ENCODE data around the gene MAST3. TPM values are rescaled to one million over a fixed set of nuclear protein-coding genes. Genes with fewer than 3 reads are reported as not detected.

MAST3 gene
- polyA plus RNA-seq, 1 experiment = 2.1 TPM

DNA sequence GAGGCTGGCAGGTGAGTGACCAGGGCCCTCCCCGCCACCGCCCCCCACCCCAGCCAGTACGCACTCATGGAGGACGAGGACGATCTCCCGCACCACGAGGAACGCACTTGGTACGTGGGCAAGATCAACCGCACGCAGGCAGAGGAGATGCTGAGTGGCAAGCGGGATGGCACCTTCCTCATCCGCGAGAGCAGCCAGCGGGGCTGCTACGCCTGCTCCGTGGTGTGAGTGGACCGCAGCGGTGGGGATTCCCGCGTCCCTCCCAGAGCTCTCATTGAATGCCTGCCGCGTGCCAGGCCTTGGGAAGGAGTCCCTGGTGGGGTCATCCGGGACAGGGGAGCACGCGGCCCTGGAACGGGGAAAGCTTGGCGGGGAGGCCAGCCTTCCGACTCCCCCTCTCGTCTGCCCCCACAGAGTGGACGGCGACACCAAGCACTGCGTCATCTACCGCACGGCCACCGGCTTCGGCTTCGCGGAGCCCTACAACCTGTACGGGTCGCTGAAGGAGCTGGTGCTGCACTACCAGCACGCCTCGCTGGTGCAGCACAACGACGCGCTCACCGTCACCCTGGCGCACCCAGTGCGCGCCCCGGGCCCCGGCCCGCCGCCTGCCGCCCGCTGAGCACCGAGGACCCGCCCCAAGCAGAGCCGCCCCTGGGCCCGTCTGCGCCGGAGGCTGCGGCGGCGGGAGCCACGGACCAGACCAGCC lies 71.2 kb downstream of the MAST3 start:
- DNase-seq (ENCODE audit: low read depth, low spot score) = no peak
- Histone ChIP-seq H3K27ac (ENCODE audit: low read depth, low read length) (no peak overlapping the region), H3K27me3 (ENCODE audit: control insufficient read depth, insufficient read depth, low read length) (no peaks in the 10 kb centered on the region), H3K4me3 (ENCODE audit: low read depth, low read length) (no peak overlapping the region), H3K9me3 (ENCODE audit: control insufficient read depth, insufficient read depth, low read length) (no peaks in the 10 kb centered on the region; the same call in 1 of the 2 replicates)
- ChIA-PET CTCF (interaction anchor here (0.7 to 1.2 kb wide), 3 partner anchors 23 to 94 kb away, joined by 3 to 4 read pairs (median 3); no protein-coding TSS in a partner anchor), POLR2A (interaction anchor here (0.9 kb wide), 1 partner anchor 113 kb away, joined by 3 read pairs; no protein-coding TSS in a partner anchor)
- no peak for TF ChIP-seq CTCF (IDR thresholded peaks at IDR 0.05; ENCODE audit: low read depth, low read length)

GRCh38 chr19:18170714-18171255 lies 73.2 kb downstream of the MAST3 start:
- TF ChIP-seq CTCF (IDR thresholded peaks at IDR 0.05; ENCODE audit: low read depth, low read length) = no peak
- Histone ChIP-seq H3K27ac (ENCODE audit: low read depth, low read length) (no peak overlapping the region), H3K27me3 (ENCODE audit: control insufficient read depth, insufficient read depth, low read length) (peaks cover 2% of the 10 kb centered on the region), H3K9me3 (ENCODE audit: control insufficient read depth, insufficient read depth, low read length) (no peaks in the 10 kb centered on the region; the same call in 1 of the 2 replicates), H3K4me3 (ENCODE audit: low read depth, low read length) (no peak overlapping the region)
- CTCF ChIA-PET = interaction anchor here (0.6 to 2.4 kb wide), 6 partner anchors 9 to 177 kb away, joined by 3 to 10 read pairs (median 4); no protein-coding TSS in a partner anchor
- POLR2A ChIA-PET = interaction anchor here (0.6 kb wide), 1 partner anchor 43 kb away, joined by 3 read pairs; no protein-coding TSS in a partner anchor
- DNase-seq (ENCODE audit: low read depth, low spot score) = no peak

DNA sequence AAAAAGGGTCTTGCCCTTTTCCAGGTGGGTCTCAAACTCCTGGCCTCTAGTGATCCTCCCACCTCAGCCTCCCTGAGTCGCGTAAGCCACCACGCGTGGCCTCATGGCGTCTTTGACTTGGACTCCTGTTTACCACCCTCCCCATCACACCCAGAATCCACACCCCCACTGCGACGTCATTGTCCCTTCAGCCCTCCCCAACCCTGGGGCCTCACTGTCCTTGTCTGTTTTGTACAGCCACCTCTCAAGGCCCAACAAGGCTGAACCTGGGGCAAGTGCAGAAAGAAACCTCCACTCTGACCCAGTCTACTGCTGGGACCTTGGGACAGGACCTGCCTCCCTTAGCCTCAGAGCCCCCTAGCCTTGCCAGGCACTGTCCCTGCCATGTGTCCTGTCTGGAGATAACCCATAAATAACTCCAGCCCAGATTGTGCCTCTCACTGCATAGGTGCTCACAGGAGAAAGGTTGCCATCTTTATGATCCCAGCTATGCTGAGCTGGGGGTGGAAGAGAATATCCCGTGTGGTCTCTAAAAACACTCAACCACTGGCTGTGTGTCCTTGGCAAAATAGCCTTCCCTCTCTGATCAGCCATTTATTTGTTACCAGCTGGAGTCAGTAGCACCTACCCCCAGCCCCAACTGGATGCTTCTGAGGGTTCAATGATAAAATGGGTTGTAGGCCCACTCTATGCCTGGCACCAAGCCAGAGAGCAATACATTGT lies 74.2 kb downstream of the MAST3 start:
- Histone ChIP-seq H3K27ac (ENCODE audit: low read depth, low read length) (no peak overlapping the region), H3K27me3 (ENCODE audit: control insufficient read depth, insufficient read depth, low read length) (peaks cover 5% of the 10 kb centered on the region), H3K9me3 (ENCODE audit: control insufficient read depth, insufficient read depth, low read length) (no peaks in the 10 kb centered on the region; the same call in 1 of the 2 replicates), H3K4me3 (ENCODE audit: low read depth, low read length) (no peak overlapping the region)
- DNase-seq (ENCODE audit: low read depth, low spot score) = no peak
- POLR2A ChIA-PET = interaction anchor here (0.6 kb wide), 1 partner anchor 29 kb away, joined by 3 read pairs; no protein-coding TSS in a partner anchor
- TF ChIP-seq CTCF (IDR thresholded peaks at IDR 0.05; ENCODE audit: low read depth, low read length) = no peak
- CTCF ChIA-PET = interaction anchor here (1.1 to 2.4 kb wide), 4 partner anchors 10 to 157 kb away, joined by 3 to 10 read pairs (median 4); no protein-coding TSS in a partner anchor

DNA sequence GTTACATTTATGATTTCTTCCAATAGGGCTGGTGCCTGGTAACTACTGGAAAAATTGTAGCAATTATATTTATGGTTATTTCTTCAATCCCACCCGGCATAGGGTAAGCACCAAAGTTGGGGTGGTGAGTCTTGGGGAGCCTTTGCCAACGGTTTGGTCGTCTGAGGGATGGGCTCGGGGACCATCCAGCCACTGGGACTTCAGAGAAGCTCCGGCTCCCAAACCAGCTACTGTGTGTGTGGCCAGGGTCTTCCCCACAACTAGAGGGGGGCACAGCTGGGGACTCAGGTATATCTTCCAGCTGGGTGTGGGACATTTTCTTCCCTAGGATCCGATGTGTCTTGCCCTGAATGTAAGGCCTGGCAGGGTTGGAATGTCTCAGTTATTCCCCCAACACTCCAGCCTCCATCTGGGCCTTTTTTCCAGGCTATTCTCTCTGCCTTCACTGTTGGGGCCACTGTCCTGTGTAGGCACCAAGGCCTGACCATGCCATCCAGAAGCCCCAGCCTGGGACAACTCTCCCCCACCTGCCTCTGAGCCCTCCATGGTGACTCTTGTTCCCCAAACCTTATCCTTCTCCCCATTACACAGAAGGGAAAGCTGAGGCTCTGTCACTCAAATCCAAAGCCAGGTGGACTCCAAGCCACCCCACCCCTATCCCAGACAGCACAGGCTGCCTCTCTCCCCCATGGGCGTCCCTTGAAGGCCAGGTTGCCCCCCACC lies 74.9 kb downstream of the MAST3 start:
- Histone ChIP-seq H3K27ac (ENCODE audit: low read depth, low read length) (no peak overlapping the region), H3K27me3 (ENCODE audit: control insufficient read depth, insufficient read depth, low read length) (peaks cover 5% of the 10 kb centered on the region), H3K9me3 (ENCODE audit: control insufficient read depth, insufficient read depth, low read length) (no peaks in the 10 kb centered on the region; the same call in 1 of the 2 replicates), H3K4me3 (ENCODE audit: low read depth, low read length) (no peak overlapping the region)
- POLR2A ChIA-PET = no interaction called here
- DNase-seq (ENCODE audit: low read depth, low spot score) = no peak
- no peak for TF ChIP-seq CTCF (IDR thresholded peaks at IDR 0.05; ENCODE audit: low read depth, low read length)
- CTCF ChIA-PET = interaction anchor here (0.6 to 2.4 kb wide), 3 partner anchors 59 to 302 kb away, joined by 3 to 10 read pairs (median 7); no protein-coding TSS in a partner anchor
